ENCODE results near the gene TMC6. TPM values are rescaled to one million over a fixed set of nuclear protein-coding genes. Genes with fewer than 3 reads are reported as not detected.

Gene TMC6
- total and polyA plus RNA-seq, 2 of the 13 experiments (the other 11 are each of a cell fraction or from before 2014, with no cell fraction given): 48.4 to 99.1 TPM

- TF ChIP-seq ARID4A (CRISPR knock-in tag; IDR thresholded peaks at IDR 0.05; ENCODE audit: borderline replicate concordance) (peak; percentile 50), RARG (CRISPR knock-in tag; IDR thresholded peaks at IDR 0.05; ENCODE audit: low read depth) (no peak), GFI1 (CRISPR knock-in tag; IDR thresholded peaks at IDR 0.05; ENCODE audit: borderline replicate concordance) (peak; percentile 31; the same call in 1 of the 2 replicates), ZNF660 (CRISPR knock-in tag; IDR thresholded peaks at IDR 0.05; ENCODE audit: borderline replicate concordance, low read depth) (peak; percentile 69; the same call in 1 of the 2 replicates), MNT (IDR thresholded peaks at IDR 0.05) (no peak), ZFP91 (CRISPR knock-in tag; IDR thresholded peaks at IDR 0.05; ENCODE audit: borderline replicate concordance) (peak; percentile 85), SETDB1 (CRISPR knock-in tag; IDR thresholded peaks at IDR 0.05; ENCODE audit: borderline replicate concordance) (0 out of 2 replicates have a peak, but pooled peaks have one; percentile 5), ATF4 (CRISPR knock-in tag; IDR thresholded peaks at IDR 0.05) (no peak), PCBP1 (IDR thresholded peaks at IDR 0.05; ENCODE audit: borderline replicate concordance, low read depth, low read length) (no peak), KAT8 (CRISPR knock-in tag; IDR thresholded peaks at IDR 0.05) (peak; percentile 60), NFE2 (CRISPR knock-in tag; IDR thresholded peaks at IDR 0.05) (no peak), MYPOP (CRISPR knock-in tag; IDR thresholded peaks at IDR 0.05) (peak; percentile 65; the same call in 1 of the 2 replicates), FOXP1 (IDR thresholded peaks at IDR 0.05) (no peak), FOXP1 (CRISPR knock-in tag; IDR thresholded peaks at IDR 0.05) (no peak), ZNF230 (CRISPR knock-in tag; IDR thresholded peaks at IDR 0.05) (peak; percentile 17; the same call in 1 of the 2 replicates), PHF8 (CRISPR knock-in tag; IDR thresholded peaks at IDR 0.05) (peak; percentile 50), HNF4A (CRISPR knock-in tag; IDR thresholded peaks at IDR 0.05) (peak; percentile 88), SNAPC2 (CRISPR knock-in tag; IDR thresholded peaks at IDR 0.05) (peak; percentile 82; the same call in 1 of the 2 replicates)
Observed at GRCh38 chr17:78144736-78145641, 16.4 kb upstream of the TMC6 start (continued).

Measured in HepG2 (cell line).